OCI-M2 (cell line): ENCODE results near the gene OPRD1.
"Not testable (repeated sequence)": the region's sequence is repeated elsewhere in the genome, so short reads cannot be mapped to it uniquely, and the experiment has no call there.

ENCODE experiments used
- DNase-seq: peaks from one replicate; lab custom pipeline; 2025; ENCODE audit not compliant: unreplicated experiment; lab: John Stamatoyannopoulos, UW

OPRD1 gene

GRCh38 chr1:28811766-28812668 is at the start of gene OPRD1:
Gene OPRD1 (plus strand): TSS chr1:28812170. CDS start chr1:28812384, 214 bp downstream.
- no peak for DNase-seq

- no peak for DNase-seq
These were observed 45.3 kb upstream of the OPRD1 start for GRCh38 chr1:28766532-28767183.

GRCh38 chr1:28770601-28771165 is 41.3 kb upstream of the OPRD1 start:
- no peak for DNase-seq

- not testable (repeated sequence) for DNase-seq
These were observed 40.0 kb upstream of the OPRD1 start for GRCh38 chr1:28771921-28772320.

GRCh38 chr1:28773105-28773504 is 38.9 kb upstream of the OPRD1 start:
- no peak for DNase-seq

GRCh38 chr1:28775121-28775942 is 36.6 kb upstream of the OPRD1 start:
- DNase-seq, result no peak

GRCh38 chr1:28776341-28776740 is 35.6 kb upstream of the OPRD1 start:
- no peak for DNase-seq

- DNase-seq, result no peak
These were observed 33.9 kb upstream of the OPRD1 start for GRCh38 chr1:28778021-28778420.

GRCh38 chr1:28779751-28780408 is 32.1 kb upstream of the OPRD1 start:
- DNase-seq, result no peak

GRCh38 chr1:28781305-28781704 is 30.7 kb upstream of the OPRD1 start:
- DNase-seq, result no peak

GRCh38 chr1:28782011-28782410 is 30.0 kb upstream of the OPRD1 start:
- no peak for DNase-seq

- no peak for DNase-seq
These were observed 28.6 kb upstream of the OPRD1 start for GRCh38 chr1:28783363-28783762.

GRCh38 chr1:28789412-28789811 is 22.6 kb upstream of the OPRD1 start:
- DNase-seq, result no peak

GRCh38 chr1:28789816-28790215 is 22.2 kb upstream of the OPRD1 start:
- DNase-seq, result no peak

- DNase-seq, result no peak
These were observed 21.5 kb upstream of the OPRD1 start for GRCh38 chr1:28790377-28791035.

GRCh38 chr1:28791929-28792328 is 20.0 kb upstream of the OPRD1 start:
- DNase-seq, result not testable (repeated sequence)

GRCh38 chr1:28792644-28793121 is 19.3 kb upstream of the OPRD1 start:
- no peak for DNase-seq

GRCh38 chr1:28794582-28794981 is 17.4 kb upstream of the OPRD1 start:
- DNase-seq, result not testable (repeated sequence)

- DNase-seq, result no peak
These were observed 15.4 kb upstream of the OPRD1 start for GRCh38 chr1:28796352-28797211.
